GM19397 (cell line): ENCODE results near the gene ZNF260.
"Not testable (repeated sequence)": the region's sequence is repeated elsewhere in the genome, so short reads cannot be mapped to it uniquely, and the experiment has no call there.

Experiments used
- ATAC-seq: cut with Tn5 transposase; IDR thresholded peaks from one replicate; pipeline ENCODE4 v1.9.1; 2021; ENCODE audit warnings: mild to moderate bottlenecking, moderate library complexity; ENCODE audit not compliant: unreplicated experiment

ZNF260 gene

GRCh38 chr19:36528194-36528920, at the start of gene ZNF260:
TSS of gene ZNF260 (minus strand) at chr19:36528271. CDS start at chr19:36515238, 13,033 bp downstream.
- peak; percentile 90 for ATAC-seq

GRCh38 chr19:36577271-36577996, 49.4 kb upstream of the ZNF260 start:
- no peak for ATAC-seq

- no peak for ATAC-seq
These were observed 46.7 kb upstream of the ZNF260 start for GRCh38 chr19:36574741-36575140.

GRCh38 chr19:36573895-36574720, 46.0 kb upstream of the ZNF260 start:
- no peak for ATAC-seq

GRCh38 chr19:36573020-36573894, 45.2 kb upstream of the ZNF260 start, which contains the start of gene ZNF529:
TSS of gene ZNF529 (minus strand) at chr19:36573292. CDS start at chr19:36572346, 946 bp downstream.
- ATAC-seq: peak; percentile 94

GRCh38 chr19:36572593-36573019, 44.5 kb upstream of the ZNF260 start:
- ATAC-seq: no peak

- ATAC-seq: no peak
These were observed 36.3 kb upstream of the ZNF260 start for GRCh38 chr19:36564391-36564790.

- no peak for ATAC-seq
These were observed 19.1 kb upstream of the ZNF260 start for GRCh38 chr19:36547001-36547732.

- peak; percentile 23 for ATAC-seq
These were observed 949 bp upstream of the ZNF260 start for GRCh38 chr19:36528921-36529518.

- ATAC-seq: no peak
These were observed 238 bp downstream of the ZNF260 start for GRCh38 chr19:36527873-36528193.

- ATAC-seq: no peak
These were observed 730 bp downstream of the ZNF260 start for GRCh38 chr19:36527341-36527740.

- no peak for ATAC-seq
These were observed 1.5 kb downstream of the ZNF260 start for GRCh38 chr19:36526581-36526980.

- no peak for ATAC-seq
These were observed 3.5 kb downstream of the ZNF260 start for GRCh38 chr19:36524617-36525016.

- no peak for ATAC-seq
These were observed 14.0 kb downstream of the ZNF260 start for GRCh38 chr19:36514012-36514612.

- no peak for ATAC-seq
These were observed 19.7 kb downstream of the ZNF260 start for GRCh38 chr19:36508325-36508724.

- ATAC-seq: no peak
These were observed 26.1 kb downstream of the ZNF260 start for GRCh38 chr19:36501973-36502372.

- no peak for ATAC-seq
These were observed 31.1 kb downstream of the ZNF260 start for GRCh38 chr19:36497001-36497400.

GRCh38 chr19:36492689-36493453, 35.2 kb downstream of the ZNF260 start:
- not testable (repeated sequence) for ATAC-seq
